Fibroblast of skin of right quadriceps (primary cell): ENCODE measurements around the gene MACROD1.
"Not testable (repeated sequence)": the region's sequence is repeated elsewhere in the genome, so short reads cannot be mapped to it uniquely, and the experiment has no call there.

Experiments used
- DNase-seq: peaks from one replicate; pipeline ENCODE4 v3.0.0-alpha.2; 2013

MACROD1 gene

GRCh38 chr11:64185175-64185692 is 19.3 kb upstream of the MACROD1 start:
- no peak for DNase-seq

- DNase-seq = no peak
Observed at GRCh38 chr11:64183890-64184289, 18.0 kb upstream of the MACROD1 start.

GRCh38 chr11:64181506-64182411 is 15.8 kb upstream of the MACROD1 start:
- DNase-seq = peak; percentile 88

GRCh38 chr11:64180891-64181290 is 15.0 kb upstream of the MACROD1 start:
- no peak for DNase-seq

- DNase-seq = no peak
Observed at GRCh38 chr11:64178951-64179639, 13.2 kb upstream of the MACROD1 start.

- DNase-seq = no peak
Observed at GRCh38 chr11:64178203-64178602, 12.3 kb upstream of the MACROD1 start.

- DNase-seq = no peak
Observed at GRCh38 chr11:64176751-64177150, 10.8 kb upstream of the MACROD1 start.

- DNase-seq = no peak
Observed at GRCh38 chr11:64173616-64174355, 7.9 kb upstream of the MACROD1 start.

GRCh38 chr11:64170419-64170818 is 4.5 kb upstream of the MACROD1 start:
- no peak for DNase-seq

GRCh38 chr11:64165481-64165841 is 452 bp downstream of the MACROD1 start:
- DNase-seq = no peak

GRCh38 chr11:64164392-64165312 is 1.3 kb downstream of the MACROD1 start:
- DNase-seq = peak; percentile 20

GRCh38 chr11:64163951-64164350 is 2.0 kb downstream of the MACROD1 start:
- no peak for DNase-seq

GRCh38 chr11:64162769-64163168 is 3.1 kb downstream of the MACROD1 start:
- not testable (repeated sequence) for DNase-seq

GRCh38 chr11:64161037-64161436 is 4.9 kb downstream of the MACROD1 start:
- DNase-seq = no peak

GRCh38 chr11:64157631-64158394 is 8.1 kb downstream of the MACROD1 start:
- DNase-seq = no peak

GRCh38 chr11:64156235-64157011 is 9.5 kb downstream of the MACROD1 start:
- no peak for DNase-seq

GRCh38 chr11:64153812-64154211 is 12.1 kb downstream of the MACROD1 start:
- no peak for DNase-seq

- peak; percentile 36 for DNase-seq
Observed at GRCh38 chr11:64152841-64153691, 12.8 kb downstream of the MACROD1 start.

- no peak for DNase-seq
Observed at GRCh38 chr11:64151337-64151736, 14.6 kb downstream of the MACROD1 start.
